Naive thymus-derived CD4-positive, alpha-beta T cell (primary cell): ENCODE data around the gene PRSS50. TPM values are rescaled to one million over a fixed set of nuclear protein-coding genes. Genes with fewer than 3 reads are reported as not detected.

Source experiments
- ATAC-seq: fragments of 150-1000 bp; cut with Tn5 transposase; 2 replicates; pipeline ENCODE4 v1.10.0; 2021; ENCODE audit warnings: mild to moderate bottlenecking, moderate library complexity
- CTCF ChIA-PET: fragments of 350-600 bp; sonication (Branson Sonifier 250); formaldehyde crosslinking; loops from one replicate; lab custom pipeline; 2021; ENCODE audit warnings: antibody characterized with exemption; lab: Charles Lee
- POLR2A ChIA-PET: fragments of 350-600 bp; sonication (Branson Sonifier 250); formaldehyde crosslinking; loops from one replicate; lab custom pipeline; 2021; ENCODE audit warnings: antibody characterized with exemption, inconsistent platforms; lab: Charles Lee
- DNase-seq, 9 donors: peaks; one replicate each; pipeline versions ENCODE4 v3.0.0 to v3.0.0-alpha.2; 2020 to 2022; ENCODE audit warnings: mixed read lengths in 1 of 9
- H3K27ac ChIP-seq: one replicate; pipeline ENCODE4 v1.7.0; 2013; ENCODE audit warnings: mild to moderate bottlenecking, low read depth, low read length, moderate library complexity
- H3K27me3 ChIP-seq, 2 donors: one replicate each; pipeline ENCODE4 v1.7.0; 2013; ENCODE audit warnings: low read length in 2 of 2, mild to moderate bottlenecking in 2 of 2, moderate library complexity in 2 of 2; ENCODE audit not compliant: control insufficient read depth in 2 of 2, insufficient read depth in 2 of 2
- H3K36me3 ChIP-seq, 3 experiments: 1 replicate in 2 of 3; 2 replicates in 1 of 3; pipeline ENCODE4 v1.7.0; 2013; ENCODE audit warnings: low read length in 3 of 3, mild to moderate bottlenecking in 3 of 3, moderate library complexity in 1 of 3; ENCODE audit not compliant: insufficient read depth in 3 of 3, control insufficient read depth in 2 of 3
- H3K4me1 ChIP-seq, 2 donors: one replicate each; pipeline ENCODE4 v1.7.0; 2013; ENCODE audit warnings: low read length in 2 of 2, mild to moderate bottlenecking in 2 of 2, moderate library complexity in 1 of 2; ENCODE audit not compliant: control insufficient read depth in 2 of 2, insufficient read depth in 2 of 2
- H3K4me3 ChIP-seq: 2 replicates; pipeline ENCODE4 v1.7.0; 2013; ENCODE audit warnings: mild to moderate bottlenecking, low read length
- H3K9me3 ChIP-seq, 3 experiments: 1 replicate in 2 of 3; 2 replicates in 1 of 3; pipeline ENCODE4 v1.7.0; 2013; ENCODE audit warnings: low read length in 3 of 3; ENCODE audit not compliant: control insufficient read depth in 2 of 3
- H3K27ac Mint-ChIP-seq, 9 donors: one replicate each; pipeline ENCODE4 v1.8.0; 2020 to 2022; ENCODE audit warnings: mixed read lengths in 9 of 9, mild to moderate bottlenecking in 8 of 9, moderate library complexity in 5 of 9, inconsistent platforms in 2 of 9
- H3K27me3 Mint-ChIP-seq, 5 donors: one replicate each; pipeline ENCODE4 v1.8.0; 2021 to 2022; ENCODE audit warnings: mixed read lengths in 5 of 5, mild to moderate bottlenecking in 1 of 5
- H3K36me3 Mint-ChIP-seq, 5 donors: one replicate each; pipeline ENCODE4 v1.8.0; 2020 to 2022; ENCODE audit warnings: mixed read lengths in 5 of 5, mild to moderate bottlenecking in 3 of 5, inconsistent platforms in 1 of 5
- H3K4me1 Mint-ChIP-seq, 7 donors: one replicate each; pipeline ENCODE4 v1.8.0; 2020 to 2022; ENCODE audit warnings: mixed read lengths in 7 of 7, mild to moderate bottlenecking in 3 of 7, inconsistent platforms in 1 of 7
- H3K4me3 Mint-ChIP-seq, 10 donors: one replicate each; pipeline ENCODE4 v1.8.0; 2020 to 2022; ENCODE audit warnings: mild to moderate bottlenecking in 10 of 10, mixed read lengths in 10 of 10, moderate library complexity in 6 of 10, inconsistent platforms in 2 of 10
- H3K9me3 Mint-ChIP-seq, 11 donors: one replicate each; pipeline ENCODE4 v1.8.0; 2020 to 2022; ENCODE audit warnings: mixed read lengths in 11 of 11, mild to moderate bottlenecking in 4 of 11, inconsistent platforms in 1 of 11, moderate library complexity in 1 of 11
- intact Hi-C, 2 donors: fragments of 100-400 bp; cut with micrococcal nuclease; formaldehyde crosslinking; loops; one replicate each; pipeline ENCODE4 v1.15.1; 2023
- polyA plus RNA-seq, 2 donors: library from polyadenylated mRNA; unstranded; fragments of 300-500 nt; fragmentation: Illumina TruSeq; gene quantifications; one replicate each; pipeline ENCODE4 v1.2.3, GENCODE V29; 2021
- total RNA-seq, 6 experiments: library from RNA in 5 of 6; stranded (reverse) in 5 of 6; gene quantifications; 1 replicate in 5 of 6; 2 replicates in 1 of 6; pipeline ENCODE4 v1.2.3 and lab custom pipeline; 2021 to 2026

PRSS50 gene
- total and polyA plus RNA-seq, 7 experiments from 2014 or later: 0.11 TPM; not detected in 6

DNA sequence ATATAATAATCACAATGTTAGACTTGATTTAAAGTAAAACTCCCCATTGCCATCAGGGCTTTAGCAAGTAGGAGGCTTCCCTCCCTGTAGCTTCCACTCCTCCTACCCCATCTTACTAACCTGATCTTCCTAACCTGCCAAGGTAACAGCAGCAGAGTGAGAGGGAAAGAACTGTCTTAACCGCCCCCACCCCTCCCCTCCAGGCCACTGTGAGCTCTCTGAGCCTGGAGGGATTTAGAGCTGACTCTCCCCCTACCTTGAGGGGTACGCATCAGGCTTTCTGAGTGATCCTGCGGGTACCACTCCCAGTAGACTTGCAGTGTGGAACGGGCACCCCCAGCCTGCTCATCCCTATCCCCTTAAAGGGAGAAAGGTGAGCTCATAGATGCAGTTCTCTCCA lies 11.4 kb upstream of the PRSS50 start:
- Histone ChIP-seq H3K36me3 (no peaks in the 10 kb centered on the region), H3K27ac (no peak overlapping the region), H3K4me1 (no peaks in the 10 kb centered on the region), H3K9me3 (no peaks in the 10 kb centered on the region), H3K4me3 (no peak overlapping the region), H3K27me3 (no peaks in the 10 kb centered on the region)
- intact Hi-C loops: no loop called here
- Mint-ChIP-seq H3K4me3 (no peak overlapping the region), H3K27me3 (peaks cover 13 to 20% (median 15%) of the 10 kb centered on the region in 5 donors), H3K4me1 (no peaks in the 10 kb centered on the region), H3K27ac (no peak overlapping the region), H3K36me3 (no peaks in the 10 kb centered on the region), H3K9me3 (no peaks in the 10 kb centered on the region)
- ChIA-PET POLR2A (no interaction called here), CTCF (no interaction called here)
- DNase-seq (no peak), ATAC-seq (no peak)

GRCh38 chr3:46725621-46726314 lies 8.1 kb upstream of the PRSS50 start:
- Mint-ChIP-seq H3K9me3 (peaks cover 0 to 3% (median 0%) of the 10 kb centered on the region in 11 donors), H3K27ac (no peak overlapping the region), H3K36me3 (peaks cover 0 to 3% (median 0%) of the 10 kb centered on the region in 5 donors), H3K4me1 (peaks cover 0 to 2% (median 0%) of the 10 kb centered on the region in 7 donors), H3K27me3 (peaks cover 11 to 26% (median 16%) of the 10 kb centered on the region in 5 donors), H3K4me3 (no peak overlapping the region)
- no peak for DNase-seq
- no peaks in the 10 kb centered on the region for H3K27me3 ChIP-seq
- POLR2A ChIA-PET: no interaction called here
- no peak for ATAC-seq
- intact Hi-C loops: no loop called here
- no peak overlapping the region for H3K27ac ChIP-seq
- no peaks in the 10 kb centered on the region for H3K4me1 ChIP-seq
- H3K36me3 ChIP-seq: no peaks in the 10 kb centered on the region
- CTCF ChIA-PET: interaction anchor here (1.0 kb wide), 1 partner anchor 9 kb away, joined by 3 read pairs; no protein-coding TSS in a partner anchor
- H3K9me3 ChIP-seq: no peaks in the 10 kb centered on the region
- no peak overlapping the region for H3K4me3 ChIP-seq

DNA sequence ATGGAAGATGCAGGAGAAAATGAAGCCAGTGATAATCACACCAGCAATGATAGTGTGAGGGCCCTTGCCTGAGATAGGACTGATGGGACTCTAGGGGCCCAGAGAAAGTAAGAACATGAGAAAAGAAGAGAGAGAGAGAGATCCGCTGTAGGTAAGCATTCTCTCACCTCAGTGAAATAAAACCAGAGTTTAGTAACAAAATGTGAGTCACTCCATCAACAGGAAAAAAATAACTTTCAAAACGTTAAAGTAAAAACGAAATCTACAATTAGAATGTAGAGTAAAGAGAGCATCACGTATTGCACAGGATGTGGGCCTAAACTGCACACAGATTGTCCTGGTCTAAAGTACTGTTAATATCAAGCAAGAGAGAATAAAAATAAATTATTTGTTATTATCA lies 6.8 kb upstream of the PRSS50 start:
- no peak overlapping the region for H3K27ac Mint-ChIP-seq
- H3K4me3 Mint-ChIP-seq: no peak overlapping the region
- H3K9me3 ChIP-seq: no peaks in the 10 kb centered on the region

GRCh38 chr3:46722443-46722842 lies 4.8 kb upstream of the PRSS50 start:
- ChIA-PET POLR2A (no interaction called here), CTCF (no interaction called here)
- no peaks in the 10 kb centered on the region for H3K27me3 ChIP-seq

More for the DNA sequence above, 6.8 kb upstream of the PRSS50 start:
- no peak for ATAC-seq
- Histone ChIP-seq H3K4me3 (no peak overlapping the region), H3K36me3 (no peaks in the 10 kb centered on the region), H3K4me1 (no peaks in the 10 kb centered on the region), H3K27me3 (no peaks in the 10 kb centered on the region), H3K27ac (no peak overlapping the region)
- CTCF ChIA-PET: interaction anchor here (0.6 kb wide), 1 partner anchor 122 kb away, joined by 3 read pairs; no protein-coding TSS in a partner anchor
- Mint-ChIP-seq H3K36me3 (peaks cover 0 to 5% (median 0%) of the 10 kb centered on the region in 5 donors), H3K9me3 (peaks cover 0 to 3% (median 0%) of the 10 kb centered on the region in 11 donors), H3K4me1 (peaks cover 0 to 2% (median 0%) of the 10 kb centered on the region in 7 donors), H3K27me3 (peaks cover 11 to 27% (median 17%) of the 10 kb centered on the region in 5 donors)
- intact Hi-C loops: no loop called here
- DNase-seq: no peak
- POLR2A ChIA-PET: no interaction called here

GRCh38 chr3:46721009-46721408 lies 3.3 kb upstream of the PRSS50 start:
- Mint-ChIP-seq H3K9me3 (peaks cover 0 to 3% (median 0%) of the 10 kb centered on the region in 11 donors), H3K36me3 (peaks cover 0 to 5% (median 0%) of the 10 kb centered on the region in 5 donors), H3K27me3 (peaks cover 0 to 20% (median 15%) of the 10 kb centered on the region in 5 donors), H3K4me1 (peaks cover 0 to 8% (median 0%) of the 10 kb centered on the region in 7 donors), H3K4me3 (no peak overlapping the region), H3K27ac (no peak overlapping the region)
- ChIA-PET POLR2A (no interaction called here), CTCF (interaction anchor here (1.0 kb wide), 1 partner anchor 167 kb away, joined by 3 read pairs; no protein-coding TSS in a partner anchor)
- DNase-seq (no peak), ATAC-seq (no peak)
- H3K9me3 ChIP-seq: no peaks in the 10 kb centered on the region
- no peaks in the 10 kb centered on the region for H3K27me3 ChIP-seq
- intact Hi-C loops: no loop called here
- no peak overlapping the region for H3K4me3 ChIP-seq
- H3K4me1 ChIP-seq: no peaks in the 10 kb centered on the region
- no peaks in the 10 kb centered on the region for H3K36me3 ChIP-seq
- H3K27ac ChIP-seq: no peak overlapping the region

More at GRCh38 chr3:46722443-46722842, 4.8 kb upstream of the PRSS50 start:
- H3K36me3 Mint-ChIP-seq: peaks cover 0 to 5% (median 0%) of the 10 kb centered on the region in 5 donors
- peaks cover 6 to 26% (median 19%) of the 10 kb centered on the region in 5 donors for H3K27me3 Mint-ChIP-seq
- Histone ChIP-seq H3K9me3 (no peaks in the 10 kb centered on the region), H3K4me1 (no peaks in the 10 kb centered on the region), H3K4me3 (no peak overlapping the region), H3K36me3 (no peaks in the 10 kb centered on the region), H3K27ac (no peak overlapping the region)
- peaks cover 0 to 7% (median 0%) of the 10 kb centered on the region in 7 donors for H3K4me1 Mint-ChIP-seq
- no peak overlapping the region for H3K27ac Mint-ChIP-seq
- intact Hi-C loops: no loop called here
- H3K9me3 Mint-ChIP-seq: peaks cover 0 to 3% (median 0%) of the 10 kb centered on the region in 11 donors
- no peak overlapping the region for H3K4me3 Mint-ChIP-seq
- no peak for DNase-seq
- ATAC-seq: no peak

DNA sequence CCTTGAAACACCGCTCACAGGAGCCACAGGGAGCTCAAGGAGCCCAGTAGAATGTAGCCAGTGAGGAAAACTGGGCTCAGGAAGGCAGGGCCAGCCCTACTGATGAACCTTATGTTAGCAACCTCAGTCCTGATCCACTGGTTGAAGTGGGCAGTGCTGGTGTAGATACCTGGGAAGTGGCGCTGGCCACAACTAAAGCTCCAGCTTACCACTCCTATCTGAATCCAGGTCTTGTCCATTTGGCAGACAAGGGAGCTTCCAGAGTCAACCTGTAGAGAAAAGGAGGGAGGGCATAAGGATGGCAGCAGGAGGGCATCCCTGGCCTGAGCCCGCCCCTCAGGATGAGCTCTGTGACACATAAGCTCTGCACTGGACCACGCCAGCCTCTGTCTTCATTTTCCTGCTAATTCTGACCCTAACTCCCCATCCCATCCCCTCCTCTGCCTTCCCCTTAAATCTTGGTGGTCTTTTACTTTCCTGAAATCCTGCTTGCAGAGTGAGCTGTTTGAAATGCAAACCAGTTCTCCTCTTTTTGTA lies 2.1 kb upstream of the PRSS50 start:
- POLR2A ChIA-PET: no interaction called here
- H3K9me3 ChIP-seq: no peaks in the 10 kb centered on the region
- peaks cover 0 to 5% (median 0%) of the 10 kb centered on the region in 5 donors for H3K36me3 Mint-ChIP-seq
- H3K27ac Mint-ChIP-seq: no peak overlapping the region
- H3K4me1 ChIP-seq: no peaks in the 10 kb centered on the region
- CTCF ChIA-PET: no interaction called here
- no peaks in the 10 kb centered on the region for H3K36me3 ChIP-seq
- ATAC-seq (no peak), DNase-seq (no peak)
- H3K4me3 ChIP-seq: no peak overlapping the region
- intact Hi-C loops: no loop called here
- H3K9me3 Mint-ChIP-seq: peaks cover 0 to 3% (median 0%) of the 10 kb centered on the region in 11 donors
- H3K27me3 Mint-ChIP-seq: peaks cover 0 to 16% (median 14%) of the 10 kb centered on the region in 5 donors
- H3K4me3 Mint-ChIP-seq: no peak overlapping the region
- peaks cover 0 to 8% (median 0%) of the 10 kb centered on the region in 7 donors for H3K4me1 Mint-ChIP-seq
- no peaks in the 10 kb centered on the region for H3K27me3 ChIP-seq
- no peak overlapping the region for H3K27ac ChIP-seq
